Ovary (tissue), 3 donors: ENCODE data around the gene CLCN6.

Experiments used
- EP300 ChIP-seq: sonication (generic); formaldehyde crosslinking; IDR thresholded peaks from one replicate; pipeline ENCODE4 v1.6.1; 2017; ENCODE audit warnings: antibody characterized with exemption
- POLR2A ChIP-seq: fragments of 450-650 bp; IDR thresholded peaks from one replicate; pipeline ENCODE4 v1.6.1; 2017; ENCODE audit warnings: antibody characterized with exemption, mild to moderate bottlenecking, moderate library complexity
- TF ChIP-seq, protein P1 (sequence below), 3 donors: fragments of 450-650 bp in 2 of 3; fragments of 200-600 bp in 1 of 3; IDR thresholded peaks; one replicate each; pipeline versions ENCODE4 v1.5.1 to v1.8.0; 2016 to 2022; ENCODE audit warnings: antibody characterized with exemption in 3 of 3, mild to moderate bottlenecking in 1 of 3
- donor health status: DM: no; HTN: no; CAD: no.

DNA sequence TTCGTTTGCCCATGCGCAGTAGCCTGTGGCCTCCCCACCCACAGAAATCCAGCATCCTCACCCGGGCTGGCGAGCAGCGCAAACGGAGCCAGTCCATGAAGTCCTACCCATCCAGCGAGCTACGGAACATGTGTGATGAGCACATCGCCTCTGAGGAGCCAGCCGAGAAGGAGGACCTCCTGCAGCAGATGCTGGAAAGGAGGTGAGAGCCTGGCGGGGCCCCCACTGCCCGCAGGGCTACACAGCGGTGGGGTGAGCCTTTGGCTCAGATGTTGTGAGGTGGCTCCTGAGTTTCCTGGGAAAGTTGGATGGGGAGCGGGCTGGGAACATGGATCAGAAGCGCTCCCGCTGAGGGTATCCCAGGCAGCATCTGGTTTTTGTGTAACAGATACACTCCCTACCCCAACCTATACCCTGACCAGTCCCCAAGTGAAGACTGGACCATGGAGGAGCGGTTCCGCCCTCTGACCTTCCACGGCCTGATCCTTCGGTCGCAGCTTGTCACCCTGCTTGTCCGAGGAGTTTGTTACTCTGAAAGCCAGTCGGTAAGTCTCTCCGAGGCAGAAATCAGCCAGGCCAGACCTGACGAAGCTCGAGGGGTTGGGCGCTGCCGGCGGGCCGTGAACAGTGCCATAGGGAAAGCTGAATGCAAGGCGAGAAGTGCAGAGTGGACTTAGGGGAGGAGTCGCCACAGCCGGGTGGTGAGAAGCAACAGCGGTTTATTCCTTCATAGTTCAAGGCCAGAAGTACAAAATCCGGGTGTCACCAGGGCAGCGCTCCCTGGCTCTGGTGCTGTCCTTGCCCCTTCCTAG is 31.2 kb downstream of the CLCN6 start:
- TF ChIP-seq, protein P1, sequence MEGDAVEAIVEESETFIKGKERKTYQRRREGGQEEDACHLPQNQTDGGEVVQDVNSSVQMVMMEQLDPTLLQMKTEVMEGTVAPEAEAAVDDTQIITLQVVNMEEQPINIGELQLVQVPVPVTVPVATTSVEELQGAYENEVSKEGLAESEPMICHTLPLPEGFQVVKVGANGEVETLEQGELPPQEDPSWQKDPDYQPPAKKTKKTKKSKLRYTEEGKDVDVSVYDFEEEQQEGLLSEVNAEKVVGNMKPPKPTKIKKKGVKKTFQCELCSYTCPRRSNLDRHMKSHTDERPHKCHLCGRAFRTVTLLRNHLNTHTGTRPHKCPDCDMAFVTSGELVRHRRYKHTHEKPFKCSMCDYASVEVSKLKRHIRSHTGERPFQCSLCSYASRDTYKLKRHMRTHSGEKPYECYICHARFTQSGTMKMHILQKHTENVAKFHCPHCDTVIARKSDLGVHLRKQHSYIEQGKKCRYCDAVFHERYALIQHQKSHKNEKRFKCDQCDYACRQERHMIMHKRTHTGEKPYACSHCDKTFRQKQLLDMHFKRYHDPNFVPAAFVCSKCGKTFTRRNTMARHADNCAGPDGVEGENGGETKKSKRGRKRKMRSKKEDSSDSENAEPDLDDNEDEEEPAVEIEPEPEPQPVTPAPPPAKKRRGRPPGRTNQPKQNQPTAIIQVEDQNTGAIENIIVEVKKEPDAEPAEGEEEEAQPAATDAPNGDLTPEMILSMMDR (IDR thresholded peaks at IDR 0.05) = no peak
- TF ChIP-seq POLR2A = no peak
- no peak for TF ChIP-seq EP300
